Measurements from ENCODE around the gene NSRP1. TPM values are rescaled to one million over a fixed set of nuclear protein-coding genes. Genes with fewer than 3 reads are reported as not detected.

The NSRP1 gene
- polyA plus RNA-seq, 1 donor from 2014 or later, result 8.6 TPM

DNA sequence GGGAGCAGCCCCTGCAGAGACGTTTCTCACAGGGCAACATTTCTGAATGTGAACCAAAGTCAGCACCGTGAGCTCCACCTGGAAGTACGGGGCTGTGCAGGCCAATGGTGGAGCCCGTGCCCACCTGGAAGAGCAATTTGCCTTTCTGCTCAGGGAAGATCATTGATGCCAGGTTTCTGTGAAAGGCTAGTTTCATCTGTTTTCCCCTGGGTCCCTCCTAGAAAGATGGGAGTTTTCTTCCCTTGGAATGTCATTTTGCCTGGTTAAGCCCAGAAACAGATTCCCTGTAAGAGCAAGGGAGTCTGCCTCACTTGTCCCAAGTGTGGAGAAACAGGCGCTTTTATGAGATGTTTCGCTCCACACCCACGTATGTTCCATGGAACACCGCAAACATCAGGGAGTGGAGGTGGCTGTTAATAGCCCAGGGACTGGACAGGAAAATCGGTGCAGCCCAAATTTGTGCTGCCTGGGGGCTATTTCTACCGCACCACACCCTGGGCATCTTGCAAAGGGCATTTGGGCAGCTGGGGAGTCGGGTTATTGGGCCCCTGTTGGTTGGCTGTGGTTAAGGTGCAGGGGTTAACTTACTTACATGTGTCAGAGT is 116.3 kb downstream of the NSRP1 start:
- Histone ChIP-seq H3K9me2 (ENCODE audit: insufficient read depth, low read length) (no peaks in the 10 kb centered on the region), H3K27ac (ENCODE audit: low read length) (no peak overlapping the region), H3K27me3 (ENCODE audit: insufficient read depth, low read depth, low read length) (peaks cover 49% of the 10 kb centered on the region), H3K79me2 (replicated peaks; ENCODE audit: insufficient read depth, low read length) (no peaks in the 10 kb centered on the region), H4K20me1 (ENCODE audit: insufficient read depth) (no peaks in the 10 kb centered on the region), H3K36me3 (ENCODE audit: insufficient read depth, low read length) (no peaks in the 10 kb centered on the region), H3K9ac (ENCODE audit: low read length) (no peak overlapping the region), H3F3A (ENCODE audit: insufficient read depth, low read length, poor library complexity, severe bottlenecking) (no peaks in the 10 kb centered on the region), H2AFZ (ENCODE audit: low read depth, low read length) (no peak overlapping the region), H3K4me3 (ENCODE audit: low read length) (no peak overlapping the region), H3K9me3 (ENCODE audit: low read length) (no peaks in the 10 kb centered on the region), H3K4me2 (ENCODE audit: low read length) (no peak overlapping the region)
- no peak for TF ChIP-seq EP300 (conservative IDR thresholded peaks at IDR 0.05; ENCODE audit: poor library complexity, severe bottlenecking)
- TF ChIP-seq POLR2AphosphoS5 (IDR thresholded peaks at IDR 0.05), result no peak
- TF ChIP-seq, protein P1, sequence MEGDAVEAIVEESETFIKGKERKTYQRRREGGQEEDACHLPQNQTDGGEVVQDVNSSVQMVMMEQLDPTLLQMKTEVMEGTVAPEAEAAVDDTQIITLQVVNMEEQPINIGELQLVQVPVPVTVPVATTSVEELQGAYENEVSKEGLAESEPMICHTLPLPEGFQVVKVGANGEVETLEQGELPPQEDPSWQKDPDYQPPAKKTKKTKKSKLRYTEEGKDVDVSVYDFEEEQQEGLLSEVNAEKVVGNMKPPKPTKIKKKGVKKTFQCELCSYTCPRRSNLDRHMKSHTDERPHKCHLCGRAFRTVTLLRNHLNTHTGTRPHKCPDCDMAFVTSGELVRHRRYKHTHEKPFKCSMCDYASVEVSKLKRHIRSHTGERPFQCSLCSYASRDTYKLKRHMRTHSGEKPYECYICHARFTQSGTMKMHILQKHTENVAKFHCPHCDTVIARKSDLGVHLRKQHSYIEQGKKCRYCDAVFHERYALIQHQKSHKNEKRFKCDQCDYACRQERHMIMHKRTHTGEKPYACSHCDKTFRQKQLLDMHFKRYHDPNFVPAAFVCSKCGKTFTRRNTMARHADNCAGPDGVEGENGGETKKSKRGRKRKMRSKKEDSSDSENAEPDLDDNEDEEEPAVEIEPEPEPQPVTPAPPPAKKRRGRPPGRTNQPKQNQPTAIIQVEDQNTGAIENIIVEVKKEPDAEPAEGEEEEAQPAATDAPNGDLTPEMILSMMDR (IDR thresholded peaks at IDR 0.05; ENCODE audit: poor library complexity, severe bottlenecking), result no peak
- no peak for TF ChIP-seq TAF1 (IDR thresholded peaks at IDR 0.05; ENCODE audit: low read depth)
- no peak for TF ChIP-seq REST (IDR thresholded peaks at IDR 0.05; ENCODE audit: borderline replicate concordance)
- TF ChIP-seq EZH2 (IDR thresholded peaks at IDR 0.05; ENCODE audit: borderline replicate concordance, insufficient read depth, low read length, poor library complexity, severe bottlenecking), result no peak
- TF ChIP-seq SMC3 (conservative IDR thresholded peaks at IDR 0.05; ENCODE audit: poor library complexity), result no peak
- no peak for TF ChIP-seq MXI1 (conservative IDR thresholded peaks at IDR 0.05; ENCODE audit: poor library complexity, severe bottlenecking)
- no peak for TF ChIP-seq RAD21 (conservative IDR thresholded peaks at IDR 0.05)

GRCh38 chr17:30234296-30234695 is 117.7 kb downstream of the NSRP1 start:
- H3K36me3 ChIP-seq (ENCODE audit: insufficient read depth, low read length), result no peaks in the 10 kb centered on the region
- H3K9me3 ChIP-seq (ENCODE audit: low read length), result no peaks in the 10 kb centered on the region
- H3K9ac ChIP-seq (ENCODE audit: low read length), result no peak overlapping the region
- no peak overlapping the region for H2AFZ ChIP-seq (ENCODE audit: low read depth, low read length)
- H3K9me2 ChIP-seq (ENCODE audit: insufficient read depth, low read length), result no peaks in the 10 kb centered on the region
- H3K79me2 ChIP-seq (replicated peaks; ENCODE audit: insufficient read depth, low read length), result no peaks in the 10 kb centered on the region
- H3K27ac ChIP-seq (ENCODE audit: low read length), result no peak overlapping the region
- peaks cover 62% of the 10 kb centered on the region for H3K27me3 ChIP-seq (ENCODE audit: insufficient read depth, low read depth, low read length)
- H3K4me3 ChIP-seq (ENCODE audit: low read length), result no peak overlapping the region
- no peaks in the 10 kb centered on the region for H3F3A ChIP-seq (ENCODE audit: insufficient read depth, low read length, poor library complexity, severe bottlenecking)
- H3K4me2 ChIP-seq (ENCODE audit: low read length), result no peak overlapping the region
- TF ChIP-seq TAF1 (IDR thresholded peaks at IDR 0.05; ENCODE audit: low read depth) (no peak), MXI1 (conservative IDR thresholded peaks at IDR 0.05; ENCODE audit: poor library complexity, severe bottlenecking) (no peak), SMC3 (conservative IDR thresholded peaks at IDR 0.05; ENCODE audit: poor library complexity) (no peak), EP300 (conservative IDR thresholded peaks at IDR 0.05; ENCODE audit: poor library complexity, severe bottlenecking) (no peak), REST (IDR thresholded peaks at IDR 0.05; ENCODE audit: borderline replicate concordance) (no peak), RAD21 (conservative IDR thresholded peaks at IDR 0.05) (no peak), POLR2AphosphoS5 (IDR thresholded peaks at IDR 0.05) (no peak), EZH2 (IDR thresholded peaks at IDR 0.05; ENCODE audit: borderline replicate concordance, insufficient read depth, low read length, poor library complexity, severe bottlenecking) (no peak)
- TF ChIP-seq, protein P1 (IDR thresholded peaks at IDR 0.05; ENCODE audit: poor library complexity, severe bottlenecking), result no peak
- H4K20me1 ChIP-seq (ENCODE audit: insufficient read depth), result no peaks in the 10 kb centered on the region

Measured in neural cell (in vitro differentiated cells).